Sigmoid colon (tissue), 4 donors: ENCODE results near the gene HERC4.

ENCODE experiments used
- CTCF ChIP-seq, 4 experiments: fragments of 450-650 bp in 3 of 4; fragments of 200-600 bp in 1 of 4; IDR thresholded peaks; one replicate each; pipeline ENCODE4 v1.5.1; 2016 to 2019; ENCODE audit warnings: antibody characterized with exemption in 4 of 4, mild to moderate bottlenecking in 3 of 4, moderate library complexity in 2 of 4
- EP300 ChIP-seq, 4 donors: sonication (generic); formaldehyde crosslinking; IDR thresholded peaks; one replicate each; pipeline ENCODE4 v1.6.1; 2017; ENCODE audit warnings: antibody characterized with exemption in 4 of 4
- POLR2A ChIP-seq, 2 donors: fragments of 450-650 bp; IDR thresholded peaks; one replicate each; pipeline ENCODE4 v1.6.1; 2016; ENCODE audit warnings: antibody characterized with exemption in 2 of 2, mild to moderate bottlenecking in 2 of 2, moderate library complexity in 2 of 2
- POLR2AphosphoS5 ChIP-seq, 4 donors: sonication (generic); formaldehyde crosslinking; IDR thresholded peaks; one replicate each; pipeline ENCODE4 v1.6.1; 2017; ENCODE audit warnings: antibody characterized with exemption in 4 of 4

GRCh38 chr10:68096913-68097516 lies 21.9 kb upstream of the HERC4 start:
- TF ChIP-seq CTCF (IDR thresholded peaks at IDR 0.05) (no peak), POLR2A (IDR thresholded peaks at IDR 0.05) (no peak), POLR2AphosphoS5 (IDR thresholded peaks at IDR 0.05) (no peak), EP300 (IDR thresholded peaks at IDR 0.05) (no peak)
